ENCODE results near the gene ZBTB16.

DNA sequence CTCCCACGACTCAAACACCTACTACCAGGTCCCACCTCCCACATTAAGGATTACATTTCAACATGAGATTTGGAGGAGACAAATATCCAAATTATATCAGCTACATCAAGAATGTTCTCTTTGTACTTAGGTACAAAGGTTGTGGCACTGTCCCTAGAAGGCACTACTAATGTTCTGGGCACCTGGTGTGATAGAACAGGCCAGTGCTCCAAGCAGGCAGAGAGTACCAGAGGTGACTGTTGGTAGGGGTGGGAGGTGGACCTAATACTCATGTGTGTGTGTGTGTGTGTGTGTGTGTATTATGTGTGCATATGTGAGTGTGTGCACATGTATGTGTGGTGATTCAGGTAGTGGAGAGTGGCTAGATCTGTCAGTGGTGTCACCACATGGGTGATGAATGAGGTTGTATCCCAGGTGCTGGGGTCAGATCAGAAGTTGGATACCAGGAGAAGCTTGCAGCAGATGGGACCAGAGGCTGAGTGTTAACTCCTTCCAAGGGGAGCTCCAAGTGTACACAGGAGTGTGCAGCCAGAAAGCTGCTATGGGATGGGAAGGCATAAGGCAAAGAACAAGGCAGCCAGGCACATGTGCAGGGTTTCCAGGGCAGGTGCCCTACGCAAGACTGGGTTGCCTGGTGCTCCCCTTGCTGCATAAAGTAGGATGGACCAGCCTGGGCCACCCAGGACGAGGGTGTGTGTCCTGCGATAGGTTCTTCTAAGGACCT lies 219.0 kb downstream of the ZBTB16 start:
- TF ChIP-seq, protein P1, sequence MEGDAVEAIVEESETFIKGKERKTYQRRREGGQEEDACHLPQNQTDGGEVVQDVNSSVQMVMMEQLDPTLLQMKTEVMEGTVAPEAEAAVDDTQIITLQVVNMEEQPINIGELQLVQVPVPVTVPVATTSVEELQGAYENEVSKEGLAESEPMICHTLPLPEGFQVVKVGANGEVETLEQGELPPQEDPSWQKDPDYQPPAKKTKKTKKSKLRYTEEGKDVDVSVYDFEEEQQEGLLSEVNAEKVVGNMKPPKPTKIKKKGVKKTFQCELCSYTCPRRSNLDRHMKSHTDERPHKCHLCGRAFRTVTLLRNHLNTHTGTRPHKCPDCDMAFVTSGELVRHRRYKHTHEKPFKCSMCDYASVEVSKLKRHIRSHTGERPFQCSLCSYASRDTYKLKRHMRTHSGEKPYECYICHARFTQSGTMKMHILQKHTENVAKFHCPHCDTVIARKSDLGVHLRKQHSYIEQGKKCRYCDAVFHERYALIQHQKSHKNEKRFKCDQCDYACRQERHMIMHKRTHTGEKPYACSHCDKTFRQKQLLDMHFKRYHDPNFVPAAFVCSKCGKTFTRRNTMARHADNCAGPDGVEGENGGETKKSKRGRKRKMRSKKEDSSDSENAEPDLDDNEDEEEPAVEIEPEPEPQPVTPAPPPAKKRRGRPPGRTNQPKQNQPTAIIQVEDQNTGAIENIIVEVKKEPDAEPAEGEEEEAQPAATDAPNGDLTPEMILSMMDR (IDR thresholded peaks at IDR 0.05): no peak
- no peak for TF ChIP-seq EZH2 (IDR thresholded peaks at IDR 0.05)
- TF ChIP-seq EZH2phosphoT487 (IDR thresholded peaks at IDR 0.05): no peak

Data from neural progenitor cell (in vitro differentiated cells).